ENCODE data around the gene RIGI. TPM values are rescaled to one million over a fixed set of nuclear protein-coding genes. Genes with fewer than 3 reads are reported as not detected.

The RIGI gene
- total RNA-seq, 1 donor = 12.7 TPM

GRCh38 chr9:32497921-32498320 is 28.1 kb downstream of the RIGI start:
- Histone ChIP-seq H3K36me3 (ENCODE audit: insufficient read depth, low read length) (no peaks in the 10 kb centered on the region), H3K9me3 (ENCODE audit: low read depth, low read length) (peaks cover 3% of the 10 kb centered on the region)
- TF ChIP-seq CTCF (IDR thresholded peaks at IDR 0.05; ENCODE audit: extremely low read depth, low read depth, low read length) = no peak

GRCh38 chr9:32490601-32491000 is 35.4 kb downstream of the RIGI start:
- H3K4me2 ChIP-seq (ENCODE audit: insufficient read depth, low read length) = no peak overlapping the region
- no peaks in the 10 kb centered on the region for H4K20me1 ChIP-seq (ENCODE audit: insufficient read depth, low read length)
- H3K27me3 ChIP-seq (ENCODE audit: insufficient read depth, low read length) = no peaks in the 10 kb centered on the region
- H3K4me1 ChIP-seq (ENCODE audit: insufficient read depth, low read length) = peaks cover 4% of the 10 kb centered on the region
- DNase-seq (ENCODE audit: insufficient read length, low spot score, missing footprints) = no peak
- peaks cover 11% of the 10 kb centered on the region for H3K36me3 ChIP-seq (ENCODE audit: insufficient read depth, low read length)
- H3K79me2 ChIP-seq (ENCODE audit: insufficient read depth, low read length) = no peaks in the 10 kb centered on the region
- TF ChIP-seq CTCF (IDR thresholded peaks at IDR 0.05; ENCODE audit: extremely low read depth, low read depth, low read length) = no peak
- H3K9me3 ChIP-seq (ENCODE audit: low read depth, low read length) = no peaks in the 10 kb centered on the region
- no peak overlapping the region for H2AFZ ChIP-seq (ENCODE audit: low read length)
- no peak overlapping the region for H3K4me3 ChIP-seq (ENCODE audit: insufficient read depth, low read length)
- H3K27ac ChIP-seq (ENCODE audit: low read depth, low read length) = no peak overlapping the region

More at GRCh38 chr9:32497921-32498320, 28.1 kb downstream of the RIGI start:
- H3K4me1 ChIP-seq (ENCODE audit: insufficient read depth, low read length) = peaks cover 4% of the 10 kb centered on the region
- H3K27ac ChIP-seq (ENCODE audit: low read depth, low read length) = no peak overlapping the region
- H4K20me1 ChIP-seq (ENCODE audit: insufficient read depth, low read length) = no peaks in the 10 kb centered on the region
- H3K4me2 ChIP-seq (ENCODE audit: insufficient read depth, low read length) = no peak overlapping the region
- no peaks in the 10 kb centered on the region for H3K79me2 ChIP-seq (ENCODE audit: insufficient read depth, low read length)
- no peak overlapping the region for H2AFZ ChIP-seq (ENCODE audit: low read length)
- no peak for DNase-seq (ENCODE audit: insufficient read length, low spot score, missing footprints)
- no peak overlapping the region for H3K4me3 ChIP-seq (ENCODE audit: insufficient read depth, low read length)
- no peaks in the 10 kb centered on the region for H3K27me3 ChIP-seq (ENCODE audit: insufficient read depth, low read length)

- TF ChIP-seq CTCF (IDR thresholded peaks at IDR 0.05; ENCODE audit: extremely low read depth, low read depth, low read length) = no peak
- peaks cover 4% of the 10 kb centered on the region for H3K4me1 ChIP-seq (ENCODE audit: insufficient read depth, low read length)
- H3K4me2 ChIP-seq (ENCODE audit: insufficient read depth, low read length) = no peak overlapping the region
- H3K27me3 ChIP-seq (ENCODE audit: insufficient read depth, low read length) = no peaks in the 10 kb centered on the region
- peak overlapping the region; percentile 60 for H3K27ac ChIP-seq (ENCODE audit: low read depth, low read length)
- H3K36me3 ChIP-seq (ENCODE audit: insufficient read depth, low read length) = peaks cover 19% of the 10 kb centered on the region
- H3K9me3 ChIP-seq (ENCODE audit: low read depth, low read length) = no peaks in the 10 kb centered on the region
- no peak overlapping the region for H3K4me3 ChIP-seq (ENCODE audit: insufficient read depth, low read length)
- no peaks in the 10 kb centered on the region for H4K20me1 ChIP-seq (ENCODE audit: insufficient read depth, low read length)
- H3K79me2 ChIP-seq (ENCODE audit: insufficient read depth, low read length) = no peaks in the 10 kb centered on the region
- DNase-seq (ENCODE audit: insufficient read length, low spot score, missing footprints) = no peak
- H2AFZ ChIP-seq (ENCODE audit: low read length) = no peak overlapping the region
These were observed 38.0 kb downstream of the RIGI start for GRCh38 chr9:32487981-32488380.

- no peaks in the 10 kb centered on the region for H3K9me3 ChIP-seq (ENCODE audit: low read depth, low read length)
- H3K4me2 ChIP-seq (ENCODE audit: insufficient read depth, low read length) = no peak overlapping the region
- no peak for TF ChIP-seq CTCF (IDR thresholded peaks at IDR 0.05; ENCODE audit: extremely low read depth, low read depth, low read length)
- no peaks in the 10 kb centered on the region for H3K27me3 ChIP-seq (ENCODE audit: insufficient read depth, low read length)
- DNase-seq (ENCODE audit: insufficient read length, low spot score, missing footprints) = peak; percentile 70
- no peak overlapping the region for H3K4me3 ChIP-seq (ENCODE audit: insufficient read depth, low read length)
- no peak overlapping the region for H2AFZ ChIP-seq (ENCODE audit: low read length)
- no peaks in the 10 kb centered on the region for H4K20me1 ChIP-seq (ENCODE audit: insufficient read depth, low read length)
- peaks cover 4% of the 10 kb centered on the region for H3K4me1 ChIP-seq (ENCODE audit: insufficient read depth, low read length)
- H3K36me3 ChIP-seq (ENCODE audit: insufficient read depth, low read length) = peaks cover 19% of the 10 kb centered on the region
- H3K79me2 ChIP-seq (ENCODE audit: insufficient read depth, low read length) = no peaks in the 10 kb centered on the region
- peak overlapping the region; percentile 60 for H3K27ac ChIP-seq (ENCODE audit: low read depth, low read length)
These were observed 39.0 kb downstream of the RIGI start for GRCh38 chr9:32486839-32487562.
